SK-MEL-5 (cell line): ENCODE results near the gene EFCAB6. TPM values are rescaled to one million over a fixed set of nuclear protein-coding genes. Genes with fewer than 3 reads are reported as not detected.
A peak's percentile ranks its signal among the peaks of the same experiment; 100 is the strongest.

Source experiments
- DNase-seq: peaks from one replicate; pipeline ENCODE4 v3.0.0-alpha.2; 2016; ENCODE audit warnings: low read depth, low spot score
- in situ Hi-C: cut with HindIII; loops from 2 replicates; pipeline ENCODE4 v1.10.0; 2016; ENCODE audit warnings: low sequenced_read_pairs, high pct_unique_total_duplicates, low pct_unique_long_range_greater_than_20kb
- total RNA-seq: library from RNA; depleted of rRNA; stranded (reverse); fragments of >200 nt; shearing (Covaris generic); gene quantifications from 2 replicates; pipeline ENCODE4 v1.2.3, GENCODE V29; 2014

EFCAB6 gene
- total RNA-seq, 1 experiment from 2014 or later, result 0.55 TPM

DNA sequence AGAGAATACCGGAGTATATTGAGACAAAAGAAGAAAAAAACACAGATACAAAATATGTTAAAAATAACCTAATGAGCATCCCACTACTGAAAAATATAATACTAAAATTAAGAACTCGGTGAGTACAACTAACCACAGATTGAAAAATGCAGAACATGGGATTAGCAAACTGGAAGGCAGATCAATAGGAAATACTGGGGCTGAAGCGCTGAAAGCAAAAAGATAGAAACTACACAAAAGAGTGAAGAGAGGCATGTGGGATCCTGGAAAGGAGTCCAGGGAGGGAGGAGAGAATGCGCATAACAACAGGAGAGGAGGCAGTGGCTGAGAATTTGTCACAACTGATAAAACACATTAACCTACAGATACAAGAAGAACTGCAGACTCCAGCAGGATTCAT, 159.3 kb downstream of the EFCAB6 start:
- in situ Hi-C loops, result no loop called here
- DNase-seq, result no peak

DNA sequence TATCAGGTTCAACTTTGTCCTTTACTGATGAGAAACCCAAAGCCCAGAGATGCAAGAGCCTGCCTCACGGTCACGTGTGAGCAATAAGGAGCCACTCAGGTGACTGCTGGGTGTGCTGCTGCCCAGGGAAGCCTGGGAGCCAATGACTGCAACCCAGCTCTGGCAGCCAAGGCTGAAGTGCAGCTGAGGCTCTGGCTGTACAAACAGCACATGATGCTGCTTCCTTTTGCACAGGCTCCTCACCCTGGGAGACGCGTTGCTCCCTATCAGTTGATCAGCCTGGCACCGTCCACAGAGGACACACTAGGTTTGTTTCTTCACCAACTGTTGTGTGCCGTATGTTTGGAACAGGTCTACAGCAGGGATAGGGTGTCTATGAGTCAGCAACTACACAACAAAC, 168.7 kb downstream of the EFCAB6 start:
- in situ Hi-C loops, result no loop called here
- peak; percentile 45 for DNase-seq

DNA sequence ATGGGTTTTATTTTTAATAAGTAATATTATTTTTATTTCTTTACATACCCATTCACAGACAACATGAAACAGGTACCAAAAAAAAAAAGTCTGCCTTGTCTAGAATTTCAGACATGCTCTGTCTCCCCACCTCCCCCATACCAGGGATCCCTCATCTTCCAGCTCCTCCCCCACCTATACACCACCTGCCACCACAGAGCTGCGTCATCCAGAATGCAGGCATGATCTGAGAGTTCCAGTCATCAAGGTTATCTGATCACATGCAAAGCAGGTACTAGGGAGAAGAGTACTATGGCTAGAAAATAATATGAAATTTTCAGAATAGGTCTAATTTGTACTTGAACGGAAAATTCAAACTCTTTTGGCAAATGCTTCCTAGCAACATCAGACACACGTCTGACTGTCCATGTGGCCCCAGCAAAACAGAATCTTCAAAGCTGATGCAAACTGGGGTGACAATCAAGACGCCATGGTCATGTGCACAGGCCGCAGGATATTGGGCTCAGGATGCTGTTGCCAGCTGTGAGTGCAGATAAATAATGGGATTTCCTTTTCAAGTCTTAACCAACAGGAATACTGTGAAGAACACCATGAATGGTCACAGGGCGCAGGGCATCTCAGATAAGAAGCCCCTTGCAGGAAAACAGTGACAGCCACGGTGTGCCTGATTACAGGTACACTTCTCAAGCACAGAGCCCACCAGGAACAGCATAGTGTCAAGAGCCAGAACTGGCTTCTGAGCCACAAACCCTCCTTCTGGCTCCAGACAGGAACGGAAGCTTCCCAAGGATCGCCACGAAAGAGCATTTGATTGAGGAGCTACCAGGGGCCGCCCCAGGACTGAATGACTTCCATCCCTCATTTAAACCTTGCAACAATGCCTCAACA, 169.5 kb downstream of the EFCAB6 start:
- DNase-seq, result no peak
- in situ Hi-C loops, result no loop called here

DNA sequence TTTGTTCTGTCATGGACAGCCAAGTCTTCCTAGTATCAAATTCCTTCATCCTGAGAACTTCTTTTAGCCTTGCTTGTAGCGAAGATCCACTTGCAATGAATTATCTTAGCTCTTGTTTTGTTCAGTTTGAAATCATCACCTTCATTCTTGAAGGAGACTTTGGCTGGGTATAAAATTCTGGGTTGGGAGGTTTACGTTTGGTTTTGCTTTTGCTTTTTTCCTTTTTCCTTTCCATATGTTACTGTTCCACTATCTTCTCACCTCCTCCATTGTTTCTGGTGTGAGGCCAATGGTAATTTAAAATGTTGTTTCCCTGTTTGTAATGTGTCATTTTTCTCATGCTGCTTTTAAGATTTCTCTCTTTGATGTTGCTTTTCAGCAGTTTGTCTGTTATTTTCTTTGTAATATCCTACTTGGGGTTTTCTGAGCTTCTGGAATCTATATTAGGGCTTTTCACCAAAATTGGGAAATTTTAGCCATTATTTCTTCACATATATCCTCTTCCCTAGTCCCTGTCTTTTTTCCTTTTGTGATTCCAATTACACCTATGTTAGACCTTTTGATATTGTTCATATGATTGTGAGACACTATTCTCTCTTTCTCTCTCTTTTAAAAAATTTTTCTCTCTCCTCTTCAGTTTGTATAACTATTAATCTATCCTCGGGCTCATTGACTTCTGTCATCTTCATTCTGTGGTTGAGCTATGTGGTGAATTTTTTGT, 172.7 kb downstream of the EFCAB6 start:
- in situ Hi-C loops, result no loop called here
- DNase-seq, result no peak

DNA sequence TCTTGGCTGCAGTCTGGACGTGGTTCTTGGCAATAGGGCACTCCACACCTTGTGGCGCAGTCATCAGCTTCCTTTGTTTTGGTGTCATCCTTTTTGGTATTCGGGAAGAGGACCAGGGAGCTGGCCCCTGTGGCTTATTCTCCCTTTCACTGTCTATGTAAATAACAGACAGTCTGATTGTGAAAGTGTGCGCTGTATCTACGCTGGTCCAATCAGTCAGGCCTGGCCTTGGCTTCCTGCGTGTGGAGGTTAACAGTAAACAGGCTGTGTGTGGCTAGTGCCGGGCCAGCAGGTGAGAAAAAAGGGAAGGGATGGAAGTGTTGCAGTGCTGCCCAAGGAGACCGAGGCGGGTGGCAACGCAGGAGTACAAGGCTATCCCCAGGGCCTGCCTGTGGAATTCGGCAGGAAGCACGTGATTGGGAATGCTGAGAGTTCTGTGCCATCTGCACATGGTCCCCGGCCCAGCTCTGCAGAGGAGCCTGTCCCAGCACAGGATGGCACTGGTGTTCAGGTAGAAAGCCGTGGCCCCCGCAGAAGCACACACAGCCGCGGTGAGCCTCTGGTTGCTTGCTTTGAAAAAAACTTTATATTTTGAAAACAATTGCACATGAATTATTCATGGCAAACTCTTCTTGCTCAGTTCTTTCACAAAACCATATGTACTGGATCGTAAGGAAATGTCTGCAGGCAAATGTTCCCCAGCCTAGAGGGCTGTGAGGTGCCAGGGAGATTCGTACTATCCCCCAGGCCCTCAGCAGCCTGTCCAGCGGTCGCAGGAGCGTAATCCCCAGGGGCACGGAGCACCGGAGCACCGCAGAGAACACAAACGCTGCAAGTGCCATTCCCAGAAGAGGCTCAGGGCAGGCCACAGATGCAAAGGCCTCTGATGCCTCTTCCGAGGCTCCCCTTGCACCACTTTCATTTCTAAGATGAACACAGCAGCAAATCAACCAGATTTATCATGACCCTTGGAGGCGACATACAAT, 174.5 kb downstream of the EFCAB6 start:
- DNase-seq, result no peak
- in situ Hi-C loops, result no loop called here

DNA sequence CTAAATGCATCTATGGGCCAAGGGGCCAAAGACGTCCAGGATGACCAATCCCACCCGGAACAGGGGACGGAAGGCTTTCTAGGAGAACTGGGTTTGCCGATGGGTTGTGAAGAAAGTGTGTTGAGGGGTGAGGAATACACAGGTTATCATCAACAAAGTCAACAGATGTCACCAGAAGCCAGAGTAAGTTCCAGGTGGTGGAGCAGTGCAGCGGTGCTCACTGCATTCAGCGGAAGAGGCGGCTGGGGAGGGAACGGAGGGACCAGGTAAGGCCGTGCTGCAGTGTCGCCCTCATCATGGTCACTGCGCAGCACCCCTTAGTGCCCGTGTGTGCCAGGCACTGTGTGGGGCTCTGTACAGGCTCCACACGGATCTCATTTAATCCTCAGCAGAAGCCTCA, 176.0 kb downstream of the EFCAB6 start:
- in situ Hi-C loops, result no loop called here
- DNase-seq, result no peak

DNA sequence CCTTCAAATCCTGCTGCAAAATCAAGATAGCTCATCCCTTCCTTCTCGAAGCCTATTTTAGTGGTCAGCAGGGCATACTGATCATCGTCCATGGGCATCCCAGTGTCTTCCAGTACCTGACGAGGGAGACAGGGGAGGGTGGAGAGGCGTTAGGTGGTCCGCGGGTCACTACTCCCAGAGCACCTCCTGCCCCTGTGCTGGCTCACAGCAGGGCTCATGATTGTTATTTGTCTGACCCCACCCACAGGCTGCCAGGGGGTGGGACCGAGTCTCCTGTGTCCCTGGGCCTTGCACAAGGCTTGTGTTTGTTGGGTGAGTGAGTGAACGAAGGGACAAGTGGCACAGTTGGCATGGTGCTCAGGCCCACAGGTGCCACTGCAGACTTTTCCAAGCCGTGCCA, 177.0 kb downstream of the EFCAB6 start:
- DNase-seq, result no peak
- in situ Hi-C loops, result no loop called here

DNA sequence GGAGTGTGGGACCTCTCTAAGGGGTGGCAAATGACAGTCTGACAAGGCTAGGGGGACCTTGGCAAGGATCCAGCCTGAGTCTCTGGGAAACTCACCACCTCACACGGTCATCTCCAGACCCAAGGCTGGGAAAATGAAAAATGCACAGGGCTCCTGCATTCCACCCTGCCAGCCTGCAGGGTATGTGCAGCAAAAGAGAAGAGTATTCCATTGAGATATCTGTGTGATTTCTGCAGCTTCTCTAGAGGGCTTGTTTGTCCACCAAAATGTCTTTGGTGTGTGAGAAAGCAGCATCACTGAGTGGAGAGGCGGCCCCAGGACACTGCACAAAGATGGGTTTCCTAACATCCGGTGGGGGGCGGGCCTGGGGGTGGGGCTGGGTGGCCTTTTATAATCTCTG, 177.8 kb downstream of the EFCAB6 start:
- DNase-seq, result no peak
- in situ Hi-C loops, result no loop called here

DNA sequence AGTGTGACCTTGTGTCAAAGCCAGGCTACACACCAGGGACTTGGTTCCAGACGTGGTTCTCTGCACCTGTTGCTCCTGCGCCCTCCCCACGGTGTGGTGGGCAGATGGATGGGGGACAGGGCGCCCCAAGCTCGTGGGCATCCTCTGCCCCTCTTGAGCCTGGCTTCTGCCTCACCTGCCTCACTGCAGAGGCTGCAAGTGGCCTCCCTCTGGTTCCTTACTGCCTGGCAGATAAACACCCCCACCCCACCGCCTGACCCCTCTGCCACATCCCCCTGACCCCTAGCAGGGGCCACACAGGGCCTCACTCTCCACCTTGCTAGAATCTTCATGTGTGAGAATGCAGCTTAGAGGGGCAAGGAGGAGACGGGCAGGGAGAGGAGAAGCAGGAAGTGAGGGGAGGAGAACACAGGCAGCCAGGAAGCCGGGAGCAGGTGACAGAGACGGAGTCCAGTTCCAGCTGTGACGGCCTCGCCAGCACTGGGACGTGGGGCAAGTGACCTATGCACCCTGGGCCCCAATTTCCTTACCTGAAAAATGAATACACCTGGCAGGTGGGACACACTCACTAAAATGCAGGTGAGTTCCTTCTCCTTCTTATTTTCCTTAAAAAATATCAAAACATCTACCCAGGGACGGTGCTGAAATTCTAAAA, 178.3 kb downstream of the EFCAB6 start:
- in situ Hi-C loops, result no loop called here

DNA sequence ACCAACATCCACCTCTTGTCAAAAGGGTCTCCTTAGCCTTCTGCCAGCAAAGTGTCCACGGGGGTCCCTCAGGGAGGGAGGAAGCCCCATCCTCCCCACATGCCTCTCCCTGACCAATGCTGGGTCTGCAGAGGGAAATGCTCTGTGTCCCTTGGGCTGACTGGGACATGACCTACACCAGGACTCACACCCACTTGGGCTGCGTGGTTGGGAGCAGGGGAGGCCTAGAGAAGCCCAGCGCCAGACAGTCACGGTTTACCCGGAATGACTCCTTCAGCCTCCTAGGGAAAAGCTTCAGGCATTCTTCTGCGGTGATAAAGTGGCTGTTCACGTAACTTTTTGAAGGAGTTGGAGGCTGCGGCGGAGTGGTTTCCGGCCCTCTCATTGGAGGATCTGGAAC, 180.3 kb downstream of the EFCAB6 start:
- DNase-seq, result no peak
- in situ Hi-C loops, result no loop called here

More for the DNA sequence above, 178.3 kb downstream of the EFCAB6 start:
- no peak for DNase-seq

DNA sequence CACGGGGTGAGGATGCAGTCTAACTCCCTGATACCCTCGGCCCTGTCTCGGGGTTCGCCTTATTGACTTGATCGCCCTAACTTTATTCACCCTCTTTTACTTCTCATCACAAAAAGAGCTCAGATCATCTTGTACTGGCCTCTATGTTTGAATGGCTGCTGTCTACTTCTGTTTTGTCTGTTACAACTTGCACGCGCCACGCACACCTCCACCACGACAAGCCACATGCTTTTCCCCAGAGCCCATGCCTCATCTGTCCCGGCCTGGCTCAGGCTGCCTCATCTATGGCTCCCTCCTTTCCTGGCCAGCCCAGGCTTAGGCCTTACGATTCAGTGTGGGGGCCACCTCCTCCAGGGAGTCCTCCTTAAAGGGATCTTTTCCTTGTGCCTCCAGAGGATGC, 180.9 kb downstream of the EFCAB6 start:
- no peak for DNase-seq
- in situ Hi-C loops, result no loop called here

DNA sequence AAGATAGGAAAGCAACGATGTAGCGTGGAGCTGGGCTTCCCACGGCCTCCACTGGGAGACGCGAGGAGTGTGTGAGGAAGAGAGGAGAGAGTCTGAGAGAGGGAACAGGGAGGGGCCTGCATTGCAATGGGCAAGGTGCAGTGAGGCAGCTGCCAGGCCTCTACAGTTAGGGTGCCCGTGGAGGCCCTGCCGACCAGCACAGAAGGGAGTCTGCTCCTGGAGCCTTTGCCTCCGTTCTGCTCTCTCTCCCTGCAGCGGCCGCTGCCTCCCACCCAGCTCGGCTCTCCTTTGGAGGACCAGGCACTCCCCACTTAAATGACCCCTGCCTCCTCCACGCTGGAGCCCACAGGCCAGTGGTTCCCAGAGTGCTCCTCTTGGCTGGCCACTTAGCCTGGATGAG, 181.7 kb downstream of the EFCAB6 start:
- in situ Hi-C loops, result no loop called here

DNA sequence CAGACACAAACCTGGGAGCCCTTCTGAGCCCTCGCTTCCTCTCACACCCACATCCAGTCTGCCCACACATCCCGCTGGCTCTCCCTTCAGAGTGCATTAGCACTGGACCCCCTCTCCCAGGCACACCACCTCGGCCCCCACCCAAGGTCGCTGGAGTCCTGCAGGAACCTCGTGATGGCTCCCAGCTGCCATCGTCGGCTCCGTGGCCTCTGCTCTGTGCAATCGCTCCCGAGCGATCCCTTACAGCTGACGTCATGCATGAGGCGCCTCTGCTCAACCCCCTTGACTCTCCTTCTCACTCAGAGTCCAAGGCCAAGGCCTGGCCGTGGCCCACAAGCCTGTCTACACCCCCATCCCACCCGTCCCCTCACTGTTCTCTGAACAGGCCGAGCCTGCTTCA, 183.9 kb downstream of the EFCAB6 start:
- no peak for DNase-seq
- in situ Hi-C loops, result no loop called here

More for the DNA sequence above, 181.7 kb downstream of the EFCAB6 start:
- DNase-seq, result no peak

DNA sequence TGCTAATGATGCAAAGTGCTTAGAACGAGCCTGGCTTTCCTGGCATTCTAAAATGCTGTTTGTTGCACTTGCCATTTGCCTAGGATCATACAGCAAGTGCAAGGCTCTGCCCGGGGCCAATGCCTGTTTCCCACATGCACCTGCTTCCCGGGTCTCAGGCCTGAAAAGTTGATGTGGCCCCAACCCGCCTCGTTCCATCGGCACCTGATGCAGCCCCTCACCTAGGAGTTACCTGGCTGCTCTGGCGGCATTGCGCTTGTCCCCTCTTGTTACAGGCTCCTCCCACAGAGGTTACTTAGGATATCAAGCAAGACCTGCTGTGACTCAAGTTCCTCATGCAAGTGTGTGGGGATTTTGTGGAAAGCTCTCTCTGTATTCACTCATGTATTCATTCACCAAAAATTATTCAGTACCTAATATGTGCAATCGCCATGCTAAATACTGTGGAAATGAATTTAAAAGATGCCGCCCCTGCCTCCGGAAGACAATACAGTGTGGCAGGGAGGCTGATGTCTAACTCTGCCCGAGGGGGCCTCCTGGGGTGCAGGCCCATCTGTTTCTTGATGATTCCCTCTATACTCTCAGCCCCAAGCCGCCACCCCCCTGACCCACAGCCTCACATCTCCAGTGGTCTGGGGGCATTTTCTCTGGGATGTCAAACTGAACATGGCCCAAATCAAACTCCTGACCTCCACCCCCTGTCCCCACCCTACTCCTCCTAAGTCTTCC, 184.5 kb downstream of the EFCAB6 start:
- DNase-seq, result no peak
- in situ Hi-C loops, result no loop called here

DNA sequence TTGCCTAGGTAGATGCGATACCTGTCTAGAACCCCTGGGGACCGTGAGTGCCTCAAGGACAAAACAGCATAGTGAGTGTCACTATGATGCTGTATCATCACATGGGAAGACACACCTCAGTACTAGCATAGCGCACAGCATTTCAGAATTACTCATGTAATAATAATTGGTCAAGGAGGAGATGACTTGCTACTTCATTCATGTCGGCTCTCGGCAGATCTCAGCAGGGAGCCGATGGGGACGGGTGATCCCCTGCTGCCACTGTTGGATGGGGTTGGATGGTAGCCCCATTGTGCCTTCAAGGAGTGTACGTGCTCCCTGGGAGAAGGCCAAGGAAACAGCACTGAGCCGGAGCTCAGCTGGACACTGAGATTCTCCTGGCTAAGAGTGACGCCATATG, 186.9 kb downstream of the EFCAB6 start:
- in situ Hi-C loops, result no loop called here
- DNase-seq, result no peak

DNA sequence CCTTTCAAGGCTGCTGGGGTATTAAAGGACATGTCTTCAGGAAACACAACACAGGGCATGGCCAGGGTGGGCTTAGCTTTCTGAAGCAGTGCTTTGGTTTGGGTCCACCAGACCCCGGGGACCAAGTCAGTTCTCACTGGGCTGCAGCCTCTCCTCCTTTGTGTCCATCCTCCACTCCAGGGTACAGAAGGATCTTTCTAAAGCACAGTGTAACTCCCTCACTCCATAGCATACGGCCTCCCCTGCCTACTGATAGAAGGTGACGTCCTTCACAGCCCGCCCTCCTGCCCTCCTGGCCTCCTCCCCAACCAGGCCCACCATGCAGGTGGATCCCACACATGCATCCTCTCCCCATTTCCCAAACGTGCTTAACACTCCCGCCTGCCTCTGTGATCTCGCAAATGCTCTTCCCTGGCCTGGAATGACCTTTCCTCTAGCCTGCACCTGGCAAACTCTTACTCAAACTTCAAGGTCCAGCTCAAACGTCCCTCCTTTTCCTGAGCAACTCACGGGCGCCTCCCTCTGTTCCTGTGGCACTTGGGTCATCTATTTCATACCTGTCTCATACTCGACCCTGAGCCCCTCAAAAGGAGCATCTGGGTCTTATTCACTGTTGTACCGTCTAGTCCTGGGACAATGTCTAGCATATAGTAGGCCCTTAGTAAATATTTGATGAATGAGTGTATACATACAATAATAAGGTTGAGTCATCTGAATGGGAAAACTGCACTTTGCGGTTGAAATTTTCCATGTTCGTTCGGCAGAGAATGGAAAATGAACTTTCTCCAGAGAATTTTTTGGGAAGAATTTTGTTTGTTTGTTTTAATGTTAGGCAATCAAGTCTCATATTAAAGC, 187.7 kb downstream of the EFCAB6 start:
- DNase-seq, result peak; percentile 7
- in situ Hi-C loops, result no loop called here
